HepG2 (cell line): ENCODE data around the gene ROBO2. TPM values are rescaled to one million over a fixed set of nuclear protein-coding genes. Genes with fewer than 3 reads are reported as not detected.
A peak's percentile ranks its signal among the peaks of the same experiment; 100 is the strongest.

Source experiments
- ATAC-seq: fragments of 200-7000 bp; cut with Tn5 transposase; 3 replicates; pipeline ENCODE4 v1.9.1; 2020; ENCODE audit warnings: mild to moderate bottlenecking, moderate library complexity
- BruUV-seq: library from RNA; stranded (reverse); fragments of 400-500 nt; replicated peaks from 2 replicates; lab custom pipeline; 2021; lab: Mats Ljungman, UMichigan
- CTCF ChIA-PET: fragments of 300-600 bp; formaldehyde crosslinking; extraction: SDS; loops from one replicate; lab custom pipeline; 2021; ENCODE audit warnings: low total read pairs, inconsistent platforms, low intra/inter-chr PET ratio; lab: Yijun Ruan, JAX
- POLR2A ChIA-PET: fragments of 350-600 bp; sonication (Branson Sonifier 250); formaldehyde crosslinking; loops from one replicate; lab custom pipeline; 2020; ENCODE audit warnings: antibody characterized with exemption, inconsistent platforms; lab: Yijun Ruan, JAX
- DNase-seq: peaks from one replicate; pipeline ENCODE4 v3.0.0-alpha.2; 2015; ENCODE audit warnings: low spot score
- FAIRE-seq: peaks from 3 replicates; lab custom pipeline; 2011; peaks lifted over from hg19 to GRCh38; lab: Jason Lieb, UNC
- H2AFZ ChIP-seq: one replicate; pipeline ENCODE4 v1.6.1; 2011; ENCODE audit warnings: low read length, inconsistent platforms
- H3K27ac ChIP-seq: fragments of 300-600 bp; 3 replicates; pipeline ENCODE4 v1.8.0; 2011; ENCODE audit warnings: mixed run types, mild to moderate bottlenecking, mixed read lengths, low read length, inconsistent platforms; ENCODE audit not compliant: insufficient read depth; ENCODE audit errors: extremely low read length
- H3K27me3 ChIP-seq, 2 experiments: fragments of 200-600 bp in 1 of 2; 2 replicates in 1 of 2; 3 replicates in 1 of 2; pipeline versions ENCODE4 v1.6.0 to v1.8.0; 2011; ENCODE audit warnings: low read length in 2 of 2, mild to moderate bottlenecking in 2 of 2, moderate library complexity in 2 of 2, inconsistent platforms in 1 of 2; ENCODE audit not compliant: insufficient read depth in 2 of 2, control insufficient read depth in 1 of 2
- H3K36me3 ChIP-seq, 2 experiments: fragments of 200-600 bp in 1 of 2; replicated peaks in 1 of 2; 2 replicates in 1 of 2; 3 replicates in 1 of 2; pipeline versions ENCODE4 v1.5.1 to v1.8.0; 2011; ENCODE audit warnings: low read length in 2 of 2, inconsistent platforms in 1 of 2; ENCODE audit not compliant: insufficient read depth in 2 of 2, control insufficient read depth in 1 of 2
- H3K4me1 ChIP-seq: 2 replicates; pipeline ENCODE4 v1.5.1; 2012; ENCODE audit warnings: low read length, inconsistent platforms; ENCODE audit not compliant: insufficient read depth
- H3K4me2 ChIP-seq: 2 replicates; pipeline ENCODE4 v1.6.0; 2011; ENCODE audit warnings: low read depth, low read length, inconsistent platforms
- H3K4me3 ChIP-seq, 3 experiments: fragments of 200-600 bp in 1 of 3; sonication (generic), shearing (Covaris generic) in 1 of 3; replicated peaks in 1 of 3; 2 replicates each; pipeline ENCODE4 v1.5.1; 2011 to 2016; ENCODE audit warnings: low read length in 3 of 3, inconsistent platforms in 2 of 3, low read depth in 2 of 3, mild to moderate bottlenecking in 2 of 3, control low read depth in 1 of 3, mixed read lengths in 1 of 3; ENCODE audit not compliant: insufficient read depth in 1 of 3
- H3K79me2 ChIP-seq: one replicate; pipeline ENCODE4 v1.6.1; 2011; ENCODE audit warnings: low read length, inconsistent platforms; ENCODE audit not compliant: insufficient read depth
- H3K9ac ChIP-seq: 2 replicates; pipeline ENCODE4 v1.6.0; 2011; ENCODE audit warnings: mild to moderate bottlenecking, low read depth, low read length, inconsistent platforms; ENCODE audit not compliant: insufficient read depth
- H3K9me3 ChIP-seq: 2 replicates; pipeline ENCODE4 v1.5.1; 2012; ENCODE audit warnings: mild to moderate bottlenecking, low read length
- H4K20me1 ChIP-seq: 2 replicates; pipeline ENCODE4 v1.6.0; 2011; ENCODE audit warnings: inconsistent platforms, mild to moderate bottlenecking, low read length, moderate library complexity; ENCODE audit not compliant: insufficient read depth
- ASH2L ChIP-seq: fragments of 300-600, 200-600 bp; sonication (generic); IDR thresholded peaks from 2 replicates; pipeline ENCODE4 v1.7.0; 2017; ENCODE audit warnings: low read depth, mild to moderate bottlenecking, moderate library complexity, mixed read lengths, low read length; ENCODE audit not compliant: insufficient read length
- ATF3 ChIP-seq: sonication (generic); formaldehyde crosslinking; IDR thresholded peaks from 2 replicates; pipeline ENCODE4 v1.4.0; 2020; ENCODE audit warnings: missing genetic modification reagents
- E2F2 ChIP-seq: sonication (generic); formaldehyde crosslinking; IDR thresholded peaks from 2 replicates; pipeline ENCODE4 v1.4.0; 2020; ENCODE audit warnings: missing genetic modification reagents, borderline replicate concordance
- MNT ChIP-seq: fragments of 450-650 bp; IDR thresholded peaks from 2 replicates; pipeline ENCODE4 v1.6.1; 2016
- THAP7 ChIP-seq: sonication (generic); formaldehyde crosslinking; IDR thresholded peaks from 2 replicates; pipeline ENCODE4 v1.8.1; 2023; ENCODE audit warnings: mild to moderate bottlenecking, missing genetic modification reagents
- ZBTB34 ChIP-seq: sonication (generic); formaldehyde crosslinking; IDR thresholded peaks from 2 replicates; pipeline ENCODE4 v1.8.0; 2022; ENCODE audit warnings: mild to moderate bottlenecking, missing genetic modification reagents
- WGBS: methylation state at CpG from one replicate; pipeline ENCODE4 v1.1.6; 2017; ENCODE audit warnings: low lambda C conversion rate; 5-methylcytosine and 5-hydroxymethylcytosine counted together
- in situ Hi-C: cut with HindIII; loops from 2 replicates; pipeline ENCODE4 v1.10.0; 2017; ENCODE audit warnings: low pct_unique_long_range_greater_than_20kb; ENCODE audit not compliant: extremely low pct_ligation_motif_present
- intact Hi-C: fragments of 100-400 bp; cut with micrococcal nuclease; formaldehyde crosslinking; loops from one replicate; pipeline ENCODE4 v1.10.0; 2022; ENCODE audit not compliant: unreplicated experiment
- polyA plus RNA-seq, 8 experiments: library from polyadenylated mRNA; depleted of rRNA in 3 of 8; stranded (reverse) in 7 of 8; unstranded in 1 of 8; fragments of >200 nt; fragmentation: Illumina TruSeq in 4 of 8; extraction: Trizol in 4 of 8; gene quantifications; 2 replicates each; pipeline versions ENCODE4 v1.2.1 to v1.2.3, GENCODE V29; 2011 to 2016; ENCODE audit warnings: low read depth in 4 of 8, missing spikeins in 1 of 8, mixed read lengths in 1 of 8; ENCODE audit not compliant: insufficient read depth in 1 of 8
- total RNA-seq, 5 experiments: library from RNA; depleted of rRNA; stranded (reverse); fragments of >200 nt; fragmentation: Illumina TruSeq; extraction: Trizol; gene quantifications; 2 replicates each; pipeline ENCODE4 v1.2.3, GENCODE V29; 2016; ENCODE audit warnings: low read depth in 1 of 5

ROBO2 gene
- total and polyA plus RNA-seq, 2 of the 13 experiments (the other 11 are each of a cell fraction or from before 2014, with no cell fraction given): not detected

- no peak for TF ChIP-seq ZBTB34
- TF ChIP-seq THAP7: no peak
- TF ChIP-seq ATF3: no peak
- TF ChIP-seq ASH2L: no peak
Measured at GRCh38 chr3:77411334-77411733, 371.4 kb downstream of the ROBO2 start (continued).

GRCh38 chr3:77412021-77412438 is 372.1 kb downstream of the ROBO2 start:
- DNase-seq (no peak), ATAC-seq (no peak)
- no peak overlapping the region for H3K9ac ChIP-seq
- intact Hi-C loops (no loop called here), in situ Hi-C loops (no loop called here)
- H2AFZ ChIP-seq: no peak overlapping the region
- no peak overlapping the region for H3K27ac ChIP-seq
- peak; percentile 80 for TF ChIP-seq MNT
- TF ChIP-seq E2F2 (CRISPR knock-in tag): no peak
- TF ChIP-seq, all 625 proteins: peak for 1
- Histone ChIP-seq H3K4me1 (no peaks in the 10 kb centered on the region), H3K4me2 (no peak overlapping the region), H3K4me3 (no peak overlapping the region), H3K9me3 (no peaks in the 10 kb centered on the region), H3K79me2 (no peaks in the 10 kb centered on the region), H4K20me1 (no peaks in the 10 kb centered on the region), H3K27me3 (no peaks in the 10 kb centered on the region), H3K36me3 (no peaks in the 10 kb centered on the region)
- 21% methylated on average over 4 of the region's 4 CpGs for WGBS
- POLR2A ChIA-PET: no interaction called here
- no TSS peak for BruUV-seq
- CTCF ChIA-PET: no interaction called here
- no peak for FAIRE-seq
